GM18909 (cell line): Measurements from ENCODE around the gene SPATA33.
"Not testable (repeated sequence)": the region's sequence is repeated elsewhere in the genome, so short reads cannot be mapped to it uniquely, and the experiment has no call there.

Experiments used
- ATAC-seq: cut with Tn5 transposase; IDR thresholded peaks from one replicate; pipeline ENCODE4 v1.9.1; 2021; ENCODE audit warnings: mild to moderate bottlenecking; ENCODE audit not compliant: unreplicated experiment, poor library complexity

SPATA33 gene

DNA sequence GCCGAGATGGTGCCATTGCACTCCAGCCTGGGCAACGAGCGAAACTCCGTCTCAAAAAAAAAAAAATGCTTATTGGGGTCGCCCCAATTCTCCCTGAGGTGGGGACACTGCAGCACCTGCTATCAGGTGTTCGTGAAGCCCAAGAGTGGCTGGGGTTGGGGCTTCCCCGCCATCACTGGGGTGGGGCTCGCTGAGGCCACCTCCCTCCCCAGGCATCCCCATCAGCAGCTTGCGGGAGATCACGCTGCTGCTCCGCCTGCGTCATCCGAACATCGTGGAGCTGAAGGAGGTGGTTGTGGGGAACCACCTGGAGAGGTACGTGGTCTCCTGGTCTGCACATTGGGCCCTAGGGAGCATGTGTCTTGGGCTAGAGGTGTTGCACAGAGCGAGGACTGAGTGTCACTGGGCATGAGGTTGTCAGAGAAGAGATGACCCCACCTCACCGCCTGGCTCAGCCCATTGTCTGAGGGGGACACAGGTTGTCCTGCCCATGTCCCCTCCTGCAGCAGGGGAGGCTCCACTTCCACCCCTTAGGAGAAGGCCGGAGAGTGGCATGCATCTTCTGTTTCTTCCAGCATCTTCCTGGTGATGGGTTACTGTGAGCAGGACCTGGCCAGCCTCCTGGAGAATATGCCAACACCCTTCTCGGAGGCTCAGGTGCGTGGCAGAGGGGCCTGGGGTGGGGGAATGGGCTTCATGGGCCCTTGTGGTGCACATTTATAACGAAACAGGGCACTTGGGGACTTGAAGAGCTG, 33.8 kb downstream of the SPATA33 start:
- ATAC-seq, result no peak

- no peak for ATAC-seq
Observed at GRCh38 chr16:89691986-89692569, 34.4 kb downstream of the SPATA33 start.

GRCh38 chr16:89693289-89693731, 35.7 kb downstream of the SPATA33 start:
- ATAC-seq, result no peak

DNA sequence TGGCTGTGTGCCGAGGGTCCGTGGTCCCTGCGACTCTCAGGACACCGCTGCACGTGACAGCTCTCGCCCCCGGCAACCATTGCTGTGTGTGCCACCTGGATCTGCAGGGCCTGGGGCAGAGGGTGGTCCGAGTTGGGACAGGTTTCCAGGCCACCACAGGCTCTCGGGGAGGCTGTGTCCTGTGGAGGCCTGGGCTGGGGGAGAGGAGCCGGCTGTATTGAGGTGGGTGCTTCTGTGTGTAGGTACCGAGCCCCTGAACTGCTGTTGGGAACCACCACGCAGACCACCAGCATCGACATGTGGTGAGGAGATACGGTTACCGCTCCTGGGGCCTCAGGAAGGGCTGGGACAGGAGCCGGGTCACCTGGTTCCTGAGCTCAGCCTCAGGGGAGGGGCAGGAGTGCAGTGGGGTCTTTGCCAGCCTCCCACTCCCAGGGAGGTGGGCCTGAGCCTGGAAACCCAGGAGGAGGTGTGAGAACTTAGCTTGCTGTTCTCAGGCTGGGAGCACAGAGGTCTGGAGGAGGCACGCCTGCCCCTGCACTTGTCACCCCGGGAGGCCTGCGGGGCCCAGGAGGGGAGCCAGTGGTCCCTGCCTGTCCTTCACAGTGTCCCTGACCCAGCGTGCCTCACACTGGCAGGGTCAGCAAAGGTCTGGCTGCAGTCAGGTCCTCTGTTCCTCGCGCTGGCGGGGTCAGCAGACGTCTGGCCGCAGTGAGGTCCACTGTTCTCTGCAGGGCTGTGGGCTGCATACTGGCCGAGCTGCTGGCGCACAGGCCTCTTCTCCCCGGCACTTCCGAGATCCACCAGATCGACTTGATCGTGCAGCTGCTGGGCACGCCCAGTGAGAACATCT, 36.5 kb downstream of the SPATA33 start:
- no peak for ATAC-seq

- ATAC-seq, result not testable (repeated sequence)
Observed at GRCh38 chr16:89694784-89695085, 37.1 kb downstream of the SPATA33 start.

DNA sequence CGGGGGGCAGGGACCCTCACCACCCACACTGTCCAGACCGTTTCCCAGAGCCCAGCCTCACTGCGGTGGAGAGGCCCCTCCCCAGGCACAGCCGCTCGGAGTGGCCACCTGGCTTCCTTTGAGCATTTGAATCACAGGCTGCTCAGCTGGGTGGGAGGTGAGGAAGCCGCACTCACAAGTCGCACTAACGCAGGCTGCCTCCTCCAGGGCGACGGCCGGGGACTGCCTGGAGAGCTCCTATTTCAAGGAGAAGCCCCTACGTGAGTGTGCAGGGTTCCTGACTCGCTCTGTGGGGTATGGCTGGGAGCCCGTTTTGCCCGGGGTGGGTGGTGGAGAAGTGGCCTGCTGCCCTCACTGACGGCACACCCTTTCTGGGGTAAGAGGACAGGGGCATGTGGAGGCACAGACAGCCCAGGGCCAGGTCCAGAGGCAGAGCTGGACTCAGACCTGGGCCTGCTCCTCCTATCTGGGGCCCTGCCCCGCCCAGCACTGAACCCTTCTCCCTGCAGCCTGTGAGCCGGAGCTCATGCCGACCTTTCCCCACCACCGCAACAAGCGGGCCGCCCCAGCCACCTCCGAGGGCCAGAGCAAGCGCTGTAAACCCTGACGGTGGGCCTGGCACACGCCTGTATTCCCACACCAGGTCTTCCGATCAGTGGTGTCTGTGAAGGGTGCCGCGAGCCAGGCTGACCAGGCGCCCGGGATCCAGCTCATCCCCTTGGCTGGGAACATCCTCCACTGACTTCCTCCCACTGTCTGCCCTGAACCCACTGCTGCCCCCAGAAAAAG, 37.6 kb downstream of the SPATA33 start:
- no peak for ATAC-seq

- ATAC-seq, result no peak
Observed at GRCh38 chr16:89695875-89696669, 38.4 kb downstream of the SPATA33 start.

DNA sequence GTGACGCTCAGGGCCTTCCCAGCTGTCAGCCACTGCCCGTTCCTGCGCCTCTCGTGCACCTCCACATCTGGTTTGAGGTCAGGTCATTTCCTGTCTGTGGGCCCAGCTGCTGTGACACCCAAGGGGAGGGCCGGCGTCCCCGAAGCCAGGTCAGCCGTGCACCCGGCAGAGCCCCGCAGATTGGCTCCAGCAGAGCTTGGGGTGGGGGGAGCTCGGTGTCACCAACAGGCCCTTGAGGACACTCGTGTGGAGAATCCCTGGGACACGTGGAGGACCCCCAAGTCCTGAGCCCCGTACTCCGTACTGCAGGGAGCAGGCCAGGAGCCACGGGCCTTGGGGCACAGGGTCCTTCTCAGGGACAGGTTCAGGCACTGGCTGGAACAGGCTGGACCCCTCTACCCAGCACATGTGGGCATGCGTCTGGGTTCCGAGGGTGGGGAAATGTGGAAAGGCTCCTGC, 39.1 kb downstream of the SPATA33 start:
- no peak for ATAC-seq

GRCh38 chr16:89697161-89697615, 39.6 kb downstream of the SPATA33 start:
- ATAC-seq, result no peak

- no peak for ATAC-seq
Observed at GRCh38 chr16:89697616-89698331, 40.1 kb downstream of the SPATA33 start.

DNA sequence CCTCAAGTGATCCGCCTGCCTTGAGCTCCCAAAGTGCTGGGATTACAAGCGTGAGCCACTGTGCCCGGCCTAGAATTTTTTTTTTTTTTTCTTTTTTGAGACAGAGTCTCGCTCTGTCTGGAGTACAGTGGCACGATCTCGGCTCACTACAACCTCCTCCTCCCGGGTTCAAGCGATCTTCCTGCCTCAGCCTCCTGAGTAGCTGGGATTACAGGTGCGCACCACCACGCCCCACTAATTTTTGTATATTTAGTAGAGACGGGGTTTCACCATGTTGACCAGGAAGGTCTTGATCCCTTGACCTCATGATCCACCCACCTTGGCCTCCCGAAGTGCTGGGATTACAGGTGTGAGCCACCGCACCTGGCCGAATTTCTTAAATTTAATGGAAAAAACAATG, 41.1 kb downstream of the SPATA33 start:
- ATAC-seq, result not testable (repeated sequence)

DNA sequence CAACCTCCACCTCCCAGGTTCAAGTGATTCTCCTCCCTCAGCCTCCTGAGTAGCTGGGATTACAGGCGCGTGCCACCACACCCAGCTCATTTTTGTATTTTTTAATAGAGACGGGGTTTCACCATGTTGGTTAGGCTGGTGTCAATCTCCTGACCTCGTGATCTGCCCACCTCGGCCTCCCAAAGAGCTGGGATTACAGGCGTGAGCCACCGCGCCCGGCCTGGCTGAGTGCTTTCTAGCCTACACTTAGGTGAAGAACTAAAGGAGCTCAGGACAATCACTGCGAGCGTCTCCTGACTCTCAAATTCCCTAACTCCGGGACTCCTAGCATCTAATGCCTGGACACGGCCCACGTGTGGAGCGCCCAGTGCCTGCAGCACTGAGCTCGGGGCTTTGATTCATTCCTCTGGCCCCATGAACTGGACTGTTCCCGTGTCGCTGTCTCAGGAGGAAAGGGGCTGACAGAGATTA, 42.0 kb downstream of the SPATA33 start:
- not testable (repeated sequence) for ATAC-seq

DNA sequence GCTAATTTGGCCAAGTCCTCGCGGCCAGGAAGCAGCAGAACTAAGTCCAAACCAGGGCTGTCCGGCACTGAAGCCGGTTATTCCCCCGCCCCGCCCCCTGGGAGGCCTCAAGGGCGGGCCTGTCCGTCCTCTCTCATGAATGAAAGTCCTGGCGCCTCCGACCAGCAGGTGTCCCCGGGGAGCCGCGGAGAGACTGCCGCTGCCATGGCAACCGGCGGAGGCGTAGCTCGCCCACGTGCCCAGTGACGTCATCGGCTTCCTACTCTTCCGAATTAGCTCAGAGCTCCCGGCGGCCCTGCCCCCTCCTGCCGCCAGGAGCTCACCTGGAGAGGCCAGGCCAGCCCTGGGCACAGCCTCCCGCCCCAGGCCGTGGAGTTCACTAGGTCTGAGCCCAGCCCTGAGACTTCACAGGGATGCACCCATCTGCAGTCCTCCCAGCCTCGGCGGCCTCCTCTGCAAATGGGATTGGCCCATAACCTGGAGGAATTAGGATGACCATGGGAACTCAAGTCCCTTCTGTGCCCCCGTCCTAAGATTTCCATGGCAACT, 42.5 kb downstream of the SPATA33 start:
- peak; percentile 54 for ATAC-seq

DNA sequence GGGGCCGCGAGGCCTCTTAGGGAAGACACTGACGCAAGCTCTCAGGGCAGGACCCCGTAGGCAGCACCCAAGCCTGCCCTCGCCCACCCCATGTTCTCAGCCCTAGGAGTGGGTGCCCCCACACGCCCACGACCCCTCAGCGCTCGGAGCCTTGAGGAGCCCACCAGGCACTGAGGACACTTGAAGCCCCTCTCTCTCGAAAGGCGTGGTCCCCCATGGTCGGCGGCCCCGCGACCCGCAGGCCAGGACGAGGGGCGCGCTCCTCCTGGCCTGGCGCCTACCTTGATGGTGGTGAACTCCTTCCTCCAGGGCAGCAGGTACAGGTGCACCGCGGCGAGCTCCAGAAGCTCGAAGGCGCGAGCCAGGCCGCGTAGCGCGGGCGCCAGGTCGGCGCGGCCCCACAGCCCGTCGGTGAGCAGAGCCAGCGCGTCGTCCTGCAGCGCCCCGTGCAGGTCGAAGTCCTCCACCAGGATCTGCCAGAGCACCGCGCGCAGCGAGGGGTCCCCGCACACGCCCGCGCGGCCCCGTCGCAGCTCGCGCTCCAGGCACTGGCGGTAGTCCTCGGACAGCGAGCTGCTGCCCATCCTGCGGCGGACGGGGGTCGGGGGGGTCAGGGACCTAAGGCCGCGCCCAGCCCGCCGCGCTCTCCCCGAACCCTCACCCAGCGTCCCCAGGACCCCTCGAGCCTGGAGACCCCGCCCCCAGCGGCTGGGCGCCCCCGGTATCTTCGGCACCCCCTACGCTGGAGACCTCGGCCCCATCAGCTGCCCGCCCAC, 43.2 kb downstream of the SPATA33 start:
- ATAC-seq, result no peak

GRCh38 chr16:89701425-89702406, 44.1 kb downstream of the SPATA33 start, which contains the start of gene SPATA2L:
SPATA2L (minus strand) TSS chr16:89701705; CDS start chr16:89701232, 473 bp downstream.
- peak; percentile 71 for ATAC-seq

- no peak for ATAC-seq
Observed at GRCh38 chr16:89704281-89704680, 46.6 kb downstream of the SPATA33 start.
